DND-41 (cell line): ENCODE data around the gene GSE1.

Experiments used
- EZH2 ChIP-seq: IDR thresholded peaks from 3 replicates; pipeline ENCODE4 v1.6.1; 2012; ENCODE audit warnings: borderline replicate concordance, low read depth, mild to moderate bottlenecking, moderate library complexity, low read length, inconsistent platforms; ENCODE audit not compliant: severe bottlenecking
- TF ChIP-seq, protein P1 (sequence below): IDR thresholded peaks from 2 replicates; pipeline ENCODE4 v1.5.1; 2012; ENCODE audit warnings: borderline replicate concordance, low read length, moderate library complexity, mild to moderate bottlenecking; ENCODE audit not compliant: poor library complexity, severe bottlenecking; ENCODE audit errors: extremely low read depth

DNA sequence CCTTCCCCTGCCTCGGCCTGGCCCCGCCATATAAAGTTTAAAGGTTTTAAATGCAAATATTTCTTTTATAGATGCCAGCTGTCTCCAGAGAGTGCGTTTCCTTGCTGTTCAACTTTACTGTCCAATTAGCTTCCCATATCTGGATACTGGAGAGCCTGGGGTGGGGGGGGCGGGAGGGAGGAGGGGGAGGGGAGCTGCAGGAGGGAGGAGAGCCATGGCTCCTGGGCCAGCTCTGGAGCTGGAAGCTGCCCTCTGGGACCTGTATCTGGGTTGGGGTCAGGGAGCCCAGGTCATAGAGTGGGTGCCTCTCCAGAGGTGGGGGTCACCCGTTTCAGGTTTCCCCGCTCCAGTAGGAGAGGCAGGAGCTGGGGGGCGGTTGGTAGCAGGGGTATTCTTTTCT, 6.2 kb upstream of the GSE1 start:
- TF ChIP-seq, protein P1, sequence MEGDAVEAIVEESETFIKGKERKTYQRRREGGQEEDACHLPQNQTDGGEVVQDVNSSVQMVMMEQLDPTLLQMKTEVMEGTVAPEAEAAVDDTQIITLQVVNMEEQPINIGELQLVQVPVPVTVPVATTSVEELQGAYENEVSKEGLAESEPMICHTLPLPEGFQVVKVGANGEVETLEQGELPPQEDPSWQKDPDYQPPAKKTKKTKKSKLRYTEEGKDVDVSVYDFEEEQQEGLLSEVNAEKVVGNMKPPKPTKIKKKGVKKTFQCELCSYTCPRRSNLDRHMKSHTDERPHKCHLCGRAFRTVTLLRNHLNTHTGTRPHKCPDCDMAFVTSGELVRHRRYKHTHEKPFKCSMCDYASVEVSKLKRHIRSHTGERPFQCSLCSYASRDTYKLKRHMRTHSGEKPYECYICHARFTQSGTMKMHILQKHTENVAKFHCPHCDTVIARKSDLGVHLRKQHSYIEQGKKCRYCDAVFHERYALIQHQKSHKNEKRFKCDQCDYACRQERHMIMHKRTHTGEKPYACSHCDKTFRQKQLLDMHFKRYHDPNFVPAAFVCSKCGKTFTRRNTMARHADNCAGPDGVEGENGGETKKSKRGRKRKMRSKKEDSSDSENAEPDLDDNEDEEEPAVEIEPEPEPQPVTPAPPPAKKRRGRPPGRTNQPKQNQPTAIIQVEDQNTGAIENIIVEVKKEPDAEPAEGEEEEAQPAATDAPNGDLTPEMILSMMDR: no peak
- TF ChIP-seq EZH2: no peak
